ENCODE measurements around the gene RCAN3. TPM values are rescaled to one million over a fixed set of nuclear protein-coding genes. Genes with fewer than 3 reads are reported as not detected.
"Not testable (repeated sequence)": the region's sequence is repeated elsewhere in the genome, so short reads cannot be mapped to it uniquely, and the experiment has no call there.

Gene RCAN3
- total RNA-seq (2014; rRNA removed; shearing (Covaris generic)), result 0.18 and 0.25 TPM in 2 replicates

GRCh38 chr1:24502709-24503058 is at the start of gene RCAN3:
Gene RCAN3 (plus strand): TSS chr1:24502836. CDS start chr1:24514373, 11,537 bp downstream.
- peak; percentile 82 to 83 for DNase-seq
- peak within 1 kb of the TSS; percentile 59 for H3K4me3 ChIP-seq
- H3K9me3 ChIP-seq (replicated peaks), result no peaks in the 10 kb centered on the region
- H3K4me1 ChIP-seq, result no peaks in the 10 kb centered on the region
- H3K27ac ChIP-seq, result no peak within 1 kb of the TSS
- H3K36me3 ChIP-seq, result no peaks in the 10 kb centered on the region
- peaks cover 26% of the 10 kb centered on the region for H3K27me3 ChIP-seq

GRCh38 chr1:24452922-24453485 is 49.6 kb upstream of the RCAN3 start:
- no peaks in the 10 kb centered on the region for H3K4me1 ChIP-seq
- H3K27me3 ChIP-seq, result peaks cover 12% of the 10 kb centered on the region; the same call in 1 of the 2 replicates
- no peaks in the 10 kb centered on the region for H3K9me3 ChIP-seq (replicated peaks)
- no peaks in the 10 kb centered on the region for H3K36me3 ChIP-seq
- no peak overlapping the region for H3K27ac ChIP-seq
- H3K4me3 ChIP-seq, result no peak overlapping the region
- no peak for DNase-seq

GRCh38 chr1:24454673-24455072 is 48.0 kb upstream of the RCAN3 start:
- Histone ChIP-seq H3K36me3 (no peaks in the 10 kb centered on the region), H3K4me3 (no peak overlapping the region), H3K27me3 (peaks cover 12% of the 10 kb centered on the region; the same call in 1 of the 2 replicates), H3K4me1 (no peaks in the 10 kb centered on the region), H3K27ac (no peak overlapping the region), H3K9me3 (replicated peaks) (no peaks in the 10 kb centered on the region)
- DNase-seq, result no peak

- H3K36me3 ChIP-seq, result no peaks in the 10 kb centered on the region
- no peaks in the 10 kb centered on the region for H3K4me1 ChIP-seq
- no peak overlapping the region for H3K4me3 ChIP-seq
- peaks cover 12% of the 10 kb centered on the region; the same call in 1 of the 2 replicates for H3K27me3 ChIP-seq
- no peak for DNase-seq
- H3K27ac ChIP-seq, result no peak overlapping the region
- no peaks in the 10 kb centered on the region for H3K9me3 ChIP-seq (replicated peaks)
Measured at GRCh38 chr1:24455272-24455671, 47.4 kb upstream of the RCAN3 start.

GRCh38 chr1:24457866-24458265 is 44.8 kb upstream of the RCAN3 start:
- H3K4me1 ChIP-seq, result no peaks in the 10 kb centered on the region
- no peaks in the 10 kb centered on the region for H3K9me3 ChIP-seq (replicated peaks)
- H3K27ac ChIP-seq, result no peak overlapping the region
- H3K36me3 ChIP-seq, result no peaks in the 10 kb centered on the region
- H3K4me3 ChIP-seq, result no peak overlapping the region
- H3K27me3 ChIP-seq, result peaks cover 4% of the 10 kb centered on the region; the same call in 1 of the 2 replicates
- no peak for DNase-seq

GRCh38 chr1:24459551-24460266 is 42.9 kb upstream of the RCAN3 start:
- no peaks in the 10 kb centered on the region for H3K4me1 ChIP-seq
- H3K27me3 ChIP-seq, result peaks cover 15% of the 10 kb centered on the region
- H3K4me3 ChIP-seq, result no peak overlapping the region
- DNase-seq, result no peak
- H3K36me3 ChIP-seq, result no peaks in the 10 kb centered on the region
- no peak overlapping the region for H3K27ac ChIP-seq
- no peaks in the 10 kb centered on the region for H3K9me3 ChIP-seq (replicated peaks)

- peaks cover 16% of the 10 kb centered on the region; the same call in 1 of the 2 replicates for H3K27me3 ChIP-seq
- H3K4me3 ChIP-seq; H3K36me3 ChIP-seq; H3K4me1 ChIP-seq; DNase-seq; H3K9me3 ChIP-seq (replicated peaks); H3K27ac ChIP-seq: not testable (repeated sequence)
Measured at GRCh38 chr1:24462128-24462527, 40.5 kb upstream of the RCAN3 start.

- H3K4me1 ChIP-seq, result no peaks in the 10 kb centered on the region
- peaks cover 22% of the 10 kb centered on the region; the same call in 1 of the 2 replicates for H3K27me3 ChIP-seq
- no peak overlapping the region for H3K27ac ChIP-seq
- H3K9me3 ChIP-seq (replicated peaks), result no peaks in the 10 kb centered on the region
- no peak overlapping the region for H3K4me3 ChIP-seq
- no peaks in the 10 kb centered on the region for H3K36me3 ChIP-seq
- DNase-seq, result no peak
Measured at GRCh38 chr1:24463776-24464735, 38.6 kb upstream of the RCAN3 start.

GRCh38 chr1:24465099-24465498 is 37.5 kb upstream of the RCAN3 start:
- DNase-seq, result no peak
- peaks cover 25% of the 10 kb centered on the region; the same call in 1 of the 2 replicates for H3K27me3 ChIP-seq
- no peaks in the 10 kb centered on the region for H3K4me1 ChIP-seq
- H3K4me3 ChIP-seq, result no peak overlapping the region
- H3K27ac ChIP-seq, result no peak overlapping the region
- no peaks in the 10 kb centered on the region for H3K9me3 ChIP-seq (replicated peaks)
- no peaks in the 10 kb centered on the region for H3K36me3 ChIP-seq

- Histone ChIP-seq H3K4me3 (no peak overlapping the region), H3K4me1 (no peaks in the 10 kb centered on the region), H3K27ac (no peak overlapping the region), H3K36me3 (no peaks in the 10 kb centered on the region), H3K9me3 (replicated peaks) (no peaks in the 10 kb centered on the region), H3K27me3 (peaks cover 25% of the 10 kb centered on the region; the same call in 1 of the 2 replicates)
- no peak for DNase-seq
Measured at GRCh38 chr1:24465638-24466037, 37.0 kb upstream of the RCAN3 start.

- DNase-seq, result no peak
- H3K4me1 ChIP-seq, result no peaks in the 10 kb centered on the region
- H3K36me3 ChIP-seq, result no peaks in the 10 kb centered on the region
Measured at GRCh38 chr1:24468685-24469316, 33.8 kb upstream of the RCAN3 start.

GRCh38 chr1:24470592-24470991 is 32.0 kb upstream of the RCAN3 start:
- peaks cover 16% of the 10 kb centered on the region; the same call in 1 of the 2 replicates for H3K27me3 ChIP-seq
- H3K9me3 ChIP-seq (replicated peaks), result no peaks in the 10 kb centered on the region
- no peak for DNase-seq
- H3K4me3 ChIP-seq, result no peak overlapping the region
- H3K4me1 ChIP-seq, result no peaks in the 10 kb centered on the region
- H3K36me3 ChIP-seq, result no peaks in the 10 kb centered on the region
- H3K27ac ChIP-seq, result no peak overlapping the region

More at GRCh38 chr1:24468685-24469316, 33.8 kb upstream of the RCAN3 start:
- Histone ChIP-seq H3K27ac (no peak overlapping the region), H3K4me3 (no peak overlapping the region), H3K27me3 (peaks cover 20% of the 10 kb centered on the region; the same call in 1 of the 2 replicates), H3K9me3 (replicated peaks) (no peaks in the 10 kb centered on the region)

GRCh38 chr1:24472527-24473251 is 29.9 kb upstream of the RCAN3 start:
- Histone ChIP-seq H3K4me1 (no peaks in the 10 kb centered on the region), H3K36me3 (no peaks in the 10 kb centered on the region), H3K27me3 (peaks cover 17% of the 10 kb centered on the region; the same call in 1 of the 2 replicates), H3K4me3 (no peak overlapping the region), H3K9me3 (replicated peaks) (no peaks in the 10 kb centered on the region), H3K27ac (no peak overlapping the region)
- DNase-seq, result no peak

- H3K36me3 ChIP-seq, result no peaks in the 10 kb centered on the region
- peaks cover 11% of the 10 kb centered on the region; the same call in 1 of the 2 replicates for H3K27me3 ChIP-seq
- no peak overlapping the region for H3K4me3 ChIP-seq
- no peaks in the 10 kb centered on the region for H3K4me1 ChIP-seq
- no peak for DNase-seq
- no peaks in the 10 kb centered on the region for H3K9me3 ChIP-seq (replicated peaks)
- H3K27ac ChIP-seq, result no peak overlapping the region
Measured at GRCh38 chr1:24474193-24474592, 28.4 kb upstream of the RCAN3 start.

Data from SJCRH30 (cell line).